Lower leg skin (tissue), 4 donors: ENCODE measurements around the gene B3GAT2. TPM values are rescaled to one million over a fixed set of nuclear protein-coding genes. Genes with fewer than 3 reads are reported as not detected.

ENCODE experiments used
- DNase-seq, 2 donors: peaks; one replicate each; pipeline ENCODE4 v3.0.0-alpha.2; 2019; ENCODE audit warnings: low spot score in 2 of 2
- H3K4me3 ChIP-seq: fragments of 200-600 bp; sonication (generic); 2 replicates; pipeline ENCODE4 v1.5.1; 2017; ENCODE audit warnings: mild to moderate bottlenecking, low read depth; ENCODE audit not compliant: poor library complexity, severe bottlenecking
- POLR2A ChIP-seq, 2 donors: fragments of 450-650 bp; IDR thresholded peaks; one replicate each; pipeline ENCODE4 v1.6.1; 2016 to 2017; ENCODE audit warnings: antibody characterized with exemption in 2 of 2, mild to moderate bottlenecking in 1 of 2, moderate library complexity in 1 of 2
- WGBS, 2 donors: methylation state at CpG; one replicate each; pipeline ENCODE4 v1.1.5; 2018; 5-methylcytosine and 5-hydroxymethylcytosine counted together
- intact Hi-C: fragments of 100-400 bp; cut with DNase I; formaldehyde crosslinking; loops from one replicate; pipeline ENCODE4 v1.15.0; 2023; ENCODE audit warnings: low total_unique reads
- total RNA-seq, 4 donors: library from RNA; depleted of rRNA; stranded (reverse); fragments of >200 nt; gene quantifications; one replicate each; pipeline ENCODE4 v1.1.0, GENCODE V29; 2016
- TF ChIP-seq, protein P1 (sequence below), 3 donors: fragments of 450-650 bp; IDR thresholded peaks; one replicate each; pipeline ENCODE4 v1.5.1; 2016; ENCODE audit warnings: antibody characterized with exemption in 3 of 3, mild to moderate bottlenecking in 3 of 3, moderate library complexity in 2 of 3

Gene B3GAT2, protein sequence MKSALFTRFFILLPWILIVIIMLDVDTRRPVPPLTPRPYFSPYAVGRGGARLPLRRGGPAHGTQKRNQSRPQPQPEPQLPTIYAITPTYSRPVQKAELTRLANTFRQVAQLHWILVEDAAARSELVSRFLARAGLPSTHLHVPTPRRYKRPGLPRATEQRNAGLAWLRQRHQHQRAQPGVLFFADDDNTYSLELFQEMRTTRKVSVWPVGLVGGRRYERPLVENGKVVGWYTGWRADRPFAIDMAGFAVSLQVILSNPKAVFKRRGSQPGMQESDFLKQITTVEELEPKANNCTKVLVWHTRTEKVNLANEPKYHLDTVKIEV
- total RNA-seq: not detected

DNA sequence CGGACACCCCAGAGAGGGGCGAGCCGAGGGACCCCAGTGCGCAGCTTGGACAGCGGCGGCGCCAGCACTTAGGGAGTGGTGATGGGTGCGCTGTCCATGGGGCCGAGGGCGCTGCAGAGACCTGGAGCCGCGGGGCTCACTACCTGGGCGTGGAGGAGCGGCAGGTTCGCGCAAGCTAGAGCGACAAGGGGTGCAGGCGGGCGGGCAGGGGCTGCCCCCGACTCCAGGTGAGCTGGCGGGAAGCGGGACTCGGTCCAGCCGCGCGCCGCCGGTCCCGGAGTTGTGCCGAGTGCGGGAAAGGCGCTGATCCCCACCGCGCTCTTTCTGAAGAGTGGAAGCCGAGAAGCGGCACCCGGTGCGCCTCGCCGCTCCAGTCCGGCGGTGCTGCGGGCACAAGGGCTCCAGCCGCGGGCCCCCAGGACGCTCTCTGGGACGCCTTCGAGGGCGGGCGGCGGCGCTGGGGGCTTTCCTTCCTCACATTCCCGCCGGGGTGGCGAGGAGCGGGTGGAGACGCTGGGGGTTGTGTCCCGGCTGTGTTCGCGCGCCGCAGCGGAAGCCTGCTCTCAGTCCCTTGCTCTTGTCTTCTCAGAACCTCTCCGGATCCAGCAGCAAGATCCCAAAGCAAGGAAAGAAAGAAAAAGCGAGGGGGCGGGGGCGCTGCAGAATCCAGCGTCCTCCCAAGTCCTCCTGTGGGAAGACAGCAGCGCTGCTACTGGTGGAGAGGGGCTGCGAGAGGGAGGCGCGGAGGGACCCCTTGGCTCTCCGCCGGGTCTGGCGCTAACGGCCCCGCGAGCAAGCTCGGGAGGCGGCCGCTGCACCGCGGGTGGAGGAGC, at the start of gene B3GAT2:
Gene B3GAT2 (minus strand): TSS at position 610 of the 833 bp plus-strand sequence. CDS start 631 bp downstream, outside the sequence.
- 0 to 2% methylated on average over 39 to 55 of the region's 83 CpGs for WGBS, 2 donors
- DNase-seq: no peak
- intact Hi-C loops: no loop called here

DNA sequence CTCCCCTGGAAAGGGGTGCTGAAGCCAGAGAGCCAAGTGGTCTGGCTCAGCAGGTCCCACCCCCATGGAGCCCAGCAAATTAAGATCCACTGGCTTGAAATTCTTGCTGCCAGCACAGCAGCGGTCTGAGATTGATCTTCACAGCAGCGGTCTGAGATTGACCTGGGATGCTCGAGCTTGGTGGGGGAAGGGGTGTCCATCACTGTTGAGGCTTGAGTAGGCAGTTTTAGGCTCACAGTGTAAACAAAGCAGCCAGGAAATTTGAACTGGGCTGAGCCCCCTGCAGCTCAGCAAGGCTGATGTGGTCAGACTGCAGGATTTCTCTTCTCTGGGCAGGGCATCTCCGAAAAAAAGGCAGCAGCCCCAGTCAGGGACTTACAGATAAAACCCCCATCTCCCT, 41.3 kb upstream of the B3GAT2 start:
- no peak overlapping the region for H3K4me3 ChIP-seq
- intact Hi-C loops: no loop called here
- 47 to 50% methylated on average over 4 of the region's 4 CpGs for WGBS, 2 donors
- DNase-seq: no peak
- TF ChIP-seq, protein P1, sequence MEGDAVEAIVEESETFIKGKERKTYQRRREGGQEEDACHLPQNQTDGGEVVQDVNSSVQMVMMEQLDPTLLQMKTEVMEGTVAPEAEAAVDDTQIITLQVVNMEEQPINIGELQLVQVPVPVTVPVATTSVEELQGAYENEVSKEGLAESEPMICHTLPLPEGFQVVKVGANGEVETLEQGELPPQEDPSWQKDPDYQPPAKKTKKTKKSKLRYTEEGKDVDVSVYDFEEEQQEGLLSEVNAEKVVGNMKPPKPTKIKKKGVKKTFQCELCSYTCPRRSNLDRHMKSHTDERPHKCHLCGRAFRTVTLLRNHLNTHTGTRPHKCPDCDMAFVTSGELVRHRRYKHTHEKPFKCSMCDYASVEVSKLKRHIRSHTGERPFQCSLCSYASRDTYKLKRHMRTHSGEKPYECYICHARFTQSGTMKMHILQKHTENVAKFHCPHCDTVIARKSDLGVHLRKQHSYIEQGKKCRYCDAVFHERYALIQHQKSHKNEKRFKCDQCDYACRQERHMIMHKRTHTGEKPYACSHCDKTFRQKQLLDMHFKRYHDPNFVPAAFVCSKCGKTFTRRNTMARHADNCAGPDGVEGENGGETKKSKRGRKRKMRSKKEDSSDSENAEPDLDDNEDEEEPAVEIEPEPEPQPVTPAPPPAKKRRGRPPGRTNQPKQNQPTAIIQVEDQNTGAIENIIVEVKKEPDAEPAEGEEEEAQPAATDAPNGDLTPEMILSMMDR (IDR thresholded peaks at IDR 0.05): no peak
- TF ChIP-seq POLR2A (IDR thresholded peaks at IDR 0.05): no peak

More for the DNA sequence above, at the start of gene B3GAT2:
- TF ChIP-seq, protein P1 (IDR thresholded peaks at IDR 0.05): no peak
- no peak for TF ChIP-seq POLR2A (IDR thresholded peaks at IDR 0.05)
- peak within 1 kb of the TSS; percentile 16 for H3K4me3 ChIP-seq

DNA sequence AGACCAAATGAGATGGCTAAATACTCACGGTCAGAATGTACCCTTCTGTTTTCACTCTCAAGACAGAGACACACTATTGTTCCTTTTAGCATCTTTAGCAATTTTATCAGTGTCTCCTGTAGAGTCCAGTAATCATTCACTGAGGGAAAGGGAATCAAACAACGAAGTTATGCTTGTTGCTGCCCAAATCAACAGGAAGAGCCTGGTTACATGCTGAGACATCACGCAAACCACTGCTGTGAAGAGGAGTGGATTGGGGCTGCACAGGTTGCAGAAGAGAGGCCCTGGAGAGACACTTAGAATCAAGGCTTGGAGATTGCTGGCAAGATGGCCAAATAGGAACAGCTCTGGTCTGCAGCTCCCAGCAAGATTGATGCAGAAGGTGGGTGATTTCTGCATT, 40.5 kb upstream of the B3GAT2 start:
- 83 to 86% methylated on average over 3 of the region's 3 CpGs for WGBS, 2 donors
- no peak overlapping the region for H3K4me3 ChIP-seq
- TF ChIP-seq POLR2A (IDR thresholded peaks at IDR 0.05): no peak
- TF ChIP-seq, protein P1 (IDR thresholded peaks at IDR 0.05): no peak
- DNase-seq: no peak
- intact Hi-C loops: no loop called here

DNA sequence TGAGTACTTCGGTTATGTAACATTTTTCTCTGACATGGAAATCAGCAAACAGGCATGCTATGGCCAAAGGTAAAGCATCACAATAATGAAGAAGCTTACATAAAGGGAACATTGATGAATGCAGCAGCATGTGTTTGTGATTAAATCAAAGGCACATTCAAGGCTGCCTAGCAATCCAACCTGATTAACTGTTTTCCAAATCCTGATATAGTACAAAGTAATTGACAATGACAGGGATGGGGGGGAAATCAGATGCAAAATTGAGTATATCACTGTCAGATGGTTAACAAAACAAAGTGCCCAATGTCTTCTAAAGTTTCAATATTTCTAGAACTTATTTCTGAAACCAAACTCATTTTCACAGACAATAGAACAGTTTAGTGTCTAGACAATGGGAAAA, 39.2 kb upstream of the B3GAT2 start:
- no peak overlapping the region for H3K4me3 ChIP-seq
- WGBS, 2 donors: 36 to 57% methylated on average over 1 of the region's 1 CpG
- intact Hi-C loops: no loop called here
- no peak for DNase-seq
- TF ChIP-seq, protein P1 (IDR thresholded peaks at IDR 0.05): no peak
- TF ChIP-seq POLR2A (IDR thresholded peaks at IDR 0.05): no peak

DNA sequence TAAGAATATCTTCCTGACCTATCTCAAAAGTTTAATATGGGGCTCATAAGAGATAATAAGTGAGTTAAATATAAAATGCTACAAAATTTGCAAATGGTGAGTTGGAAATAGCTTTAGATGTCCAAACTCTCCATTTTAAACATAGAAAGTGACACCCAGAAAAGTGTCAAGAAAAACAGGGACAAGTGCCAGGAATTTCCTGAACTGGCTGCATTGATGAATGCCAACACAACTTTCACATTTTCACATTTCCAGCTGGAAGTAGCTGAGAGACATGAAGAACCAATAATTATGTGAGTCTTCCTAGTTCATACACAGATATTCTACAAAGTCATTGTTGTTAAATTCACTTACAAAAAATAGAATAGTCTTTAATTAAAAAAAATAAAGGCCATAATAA, 38.6 kb upstream of the B3GAT2 start:
- TF ChIP-seq POLR2A (IDR thresholded peaks at IDR 0.05): no peak
- TF ChIP-seq, protein P1 (IDR thresholded peaks at IDR 0.05): no peak
- intact Hi-C loops: no loop called here
- no peak overlapping the region for H3K4me3 ChIP-seq
- DNase-seq: no peak
